ENCODE data around the gene MNX1.

MNX1 gene

GRCh38 chr7:157010588-157011332 lies at the start of gene MNX1:
MNX1 (minus strand) TSS chr7:157010663; CDS start chr7:157010350, 313 bp downstream.
- DNase-seq (ENCODE audit: low read depth in 4 of 4, low spot score in 1 of 4), result peak in 2 of 4 experiments; percentile 30 to 40

GRCh38 chr7:157059534-157059933 lies 49.1 kb upstream of the MNX1 start:
- DNase-seq (ENCODE audit: low read depth in 4 of 4, low spot score in 1 of 4), result no peak

- DNase-seq (ENCODE audit: low read depth in 4 of 4, low spot score in 1 of 4), result no peak
These were observed 48.2 kb upstream of the MNX1 start for GRCh38 chr7:157058701-157059100.

GRCh38 chr7:157058068-157058467 lies 47.6 kb upstream of the MNX1 start:
- no peak for DNase-seq (ENCODE audit: low read depth in 4 of 4, low spot score in 1 of 4)

- no peak for DNase-seq (ENCODE audit: low read depth in 4 of 4, low spot score in 1 of 4)
These were observed 46.8 kb upstream of the MNX1 start for GRCh38 chr7:157056957-157057902.

GRCh38 chr7:157056246-157056645 lies 45.8 kb upstream of the MNX1 start:
- no peak for DNase-seq (ENCODE audit: low read depth in 4 of 4, low spot score in 1 of 4)

GRCh38 chr7:157054927-157055326 lies 44.5 kb upstream of the MNX1 start:
- no peak for DNase-seq (ENCODE audit: low read depth in 4 of 4, low spot score in 1 of 4)

GRCh38 chr7:157053118-157053517 lies 42.7 kb upstream of the MNX1 start:
- no peak for DNase-seq (ENCODE audit: low read depth in 4 of 4, low spot score in 1 of 4)

GRCh38 chr7:157047148-157047547 lies 36.7 kb upstream of the MNX1 start:
- no peak for DNase-seq (ENCODE audit: low read depth in 4 of 4, low spot score in 1 of 4)

GRCh38 chr7:157046681-157047080 lies 36.2 kb upstream of the MNX1 start:
- no peak for DNase-seq (ENCODE audit: low read depth in 4 of 4, low spot score in 1 of 4)

GRCh38 chr7:157044943-157045660 lies 34.6 kb upstream of the MNX1 start:
- no peak for DNase-seq (ENCODE audit: low read depth in 4 of 4, low spot score in 1 of 4)

GRCh38 chr7:157044147-157044687 lies 33.8 kb upstream of the MNX1 start:
- DNase-seq (ENCODE audit: low read depth in 4 of 4, low spot score in 1 of 4), result no peak

GRCh38 chr7:157043745-157044144 lies 33.3 kb upstream of the MNX1 start:
- no peak for DNase-seq (ENCODE audit: low read depth in 4 of 4, low spot score in 1 of 4)

GRCh38 chr7:157041514-157042277 lies 31.2 kb upstream of the MNX1 start:
- no peak for DNase-seq (ENCODE audit: low read depth in 4 of 4, low spot score in 1 of 4)

- DNase-seq (ENCODE audit: low read depth in 4 of 4, low spot score in 1 of 4), result no peak
These were observed 30.5 kb upstream of the MNX1 start for GRCh38 chr7:157041004-157041403.

GRCh38 chr7:157037635-157038034 lies 27.2 kb upstream of the MNX1 start:
- DNase-seq (ENCODE audit: low read depth in 4 of 4, low spot score in 1 of 4), result no peak

- no peak for DNase-seq (ENCODE audit: low read depth in 4 of 4, low spot score in 1 of 4)
These were observed 26.6 kb upstream of the MNX1 start for GRCh38 chr7:157037028-157037427.

- no peak for DNase-seq (ENCODE audit: low read depth in 4 of 4, low spot score in 1 of 4)
These were observed 25.5 kb upstream of the MNX1 start for GRCh38 chr7:157035979-157036378.

- no peak for DNase-seq (ENCODE audit: low read depth in 4 of 4, low spot score in 1 of 4)
These were observed 24.8 kb upstream of the MNX1 start for GRCh38 chr7:157035302-157035701.
